Ishikawa (cell line): ENCODE data around the gene KRT12.

Source experiments
- CEBPB ChIP-seq: IDR thresholded peaks from 2 replicates; pipeline ENCODE4 v1.6.1; 2012
- CREB1 ChIP-seq: IDR thresholded peaks from 2 replicates; pipeline ENCODE4 v1.6.1; 2012; ENCODE audit warnings: low read depth
- EGR1 ChIP-seq: IDR thresholded peaks from 2 replicates; pipeline ENCODE4 v1.6.1; 2012
- EP300 ChIP-seq: IDR thresholded peaks from 2 replicates; pipeline ENCODE4 v1.6.1; 2012; ENCODE audit warnings: borderline replicate concordance
- FOXM1 ChIP-seq: IDR thresholded peaks from 2 replicates; pipeline ENCODE4 v1.6.1; 2012; ENCODE audit warnings: low read depth, borderline replicate concordance
- NFIC ChIP-seq: IDR thresholded peaks from 2 replicates; pipeline ENCODE4 v1.6.1; 2012
- RAD21 ChIP-seq: IDR thresholded peaks from 2 replicates; pipeline ENCODE4 v1.6.1; 2012; ENCODE audit warnings: low read depth
- TAF1 ChIP-seq: IDR thresholded peaks from 2 replicates; pipeline ENCODE4 v1.6.1; 2012; ENCODE audit warnings: low read depth, mild to moderate bottlenecking
- TCF12 ChIP-seq: IDR thresholded peaks from 2 replicates; pipeline ENCODE4 v1.6.1; 2012; ENCODE audit warnings: low read depth
- TEAD4 ChIP-seq: IDR thresholded peaks from 2 replicates; pipeline ENCODE4 v1.6.1; 2012
- YY1 ChIP-seq: IDR thresholded peaks from 2 replicates; pipeline ENCODE4 v1.6.1; 2012; ENCODE audit warnings: low read depth
- ZBTB7A ChIP-seq: IDR thresholded peaks from 2 replicates; pipeline ENCODE4 v1.6.1; 2012; ENCODE audit warnings: low read depth
- TF ChIP-seq, protein P1 (sequence below): IDR thresholded peaks from 2 replicates; pipeline ENCODE4 v1.6.1; 2012
- TF ChIP-seq, protein P2 (sequence below): IDR thresholded peaks from 2 replicates; pipeline ENCODE4 v1.6.1; 2012; ENCODE audit warnings: low read depth, mild to moderate bottlenecking
- TF ChIP-seq, protein P3 (sequence below): IDR thresholded peaks from 2 replicates; pipeline ENCODE4 v1.6.1; 2012

KRT12 gene

GRCh38 chr17:40849723-40850122 lies 17.3 kb downstream of the KRT12 start:
- TF ChIP-seq, protein P1, sequence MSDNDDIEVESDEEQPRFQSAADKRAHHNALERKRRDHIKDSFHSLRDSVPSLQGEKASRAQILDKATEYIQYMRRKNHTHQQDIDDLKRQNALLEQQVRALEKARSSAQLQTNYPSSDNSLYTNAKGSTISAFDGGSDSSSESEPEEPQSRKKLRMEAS, result no peak
- TF ChIP-seq EGR1 (no peak), FOXM1 (no peak), TEAD4 (no peak), NFIC (no peak)
- TF ChIP-seq, protein P2, sequence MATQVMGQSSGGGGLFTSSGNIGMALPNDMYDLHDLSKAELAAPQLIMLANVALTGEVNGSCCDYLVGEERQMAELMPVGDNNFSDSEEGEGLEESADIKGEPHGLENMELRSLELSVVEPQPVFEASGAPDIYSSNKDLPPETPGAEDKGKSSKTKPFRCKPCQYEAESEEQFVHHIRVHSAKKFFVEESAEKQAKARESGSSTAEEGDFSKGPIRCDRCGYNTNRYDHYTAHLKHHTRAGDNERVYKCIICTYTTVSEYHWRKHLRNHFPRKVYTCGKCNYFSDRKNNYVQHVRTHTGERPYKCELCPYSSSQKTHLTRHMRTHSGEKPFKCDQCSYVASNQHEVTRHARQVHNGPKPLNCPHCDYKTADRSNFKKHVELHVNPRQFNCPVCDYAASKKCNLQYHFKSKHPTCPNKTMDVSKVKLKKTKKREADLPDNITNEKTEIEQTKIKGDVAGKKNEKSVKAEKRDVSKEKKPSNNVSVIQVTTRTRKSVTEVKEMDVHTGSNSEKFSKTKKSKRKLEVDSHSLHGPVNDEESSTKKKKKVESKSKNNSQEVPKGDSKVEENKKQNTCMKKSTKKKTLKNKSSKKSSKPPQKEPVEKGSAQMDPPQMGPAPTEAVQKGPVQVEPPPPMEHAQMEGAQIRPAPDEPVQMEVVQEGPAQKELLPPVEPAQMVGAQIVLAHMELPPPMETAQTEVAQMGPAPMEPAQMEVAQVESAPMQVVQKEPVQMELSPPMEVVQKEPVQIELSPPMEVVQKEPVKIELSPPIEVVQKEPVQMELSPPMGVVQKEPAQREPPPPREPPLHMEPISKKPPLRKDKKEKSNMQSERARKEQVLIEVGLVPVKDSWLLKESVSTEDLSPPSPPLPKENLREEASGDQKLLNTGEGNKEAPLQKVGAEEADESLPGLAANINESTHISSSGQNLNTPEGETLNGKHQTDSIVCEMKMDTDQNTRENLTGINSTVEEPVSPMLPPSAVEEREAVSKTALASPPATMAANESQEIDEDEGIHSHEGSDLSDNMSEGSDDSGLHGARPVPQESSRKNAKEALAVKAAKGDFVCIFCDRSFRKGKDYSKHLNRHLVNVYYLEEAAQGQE, result no peak
- TF ChIP-seq, protein P3, sequence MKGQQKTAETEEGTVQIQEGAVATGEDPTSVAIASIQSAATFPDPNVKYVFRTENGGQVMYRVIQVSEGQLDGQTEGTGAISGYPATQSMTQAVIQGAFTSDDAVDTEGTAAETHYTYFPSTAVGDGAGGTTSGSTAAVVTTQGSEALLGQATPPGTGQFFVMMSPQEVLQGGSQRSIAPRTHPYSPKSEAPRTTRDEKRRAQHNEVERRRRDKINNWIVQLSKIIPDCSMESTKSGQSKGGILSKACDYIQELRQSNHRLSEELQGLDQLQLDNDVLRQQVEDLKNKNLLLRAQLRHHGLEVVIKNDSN, result no peak

DNA sequence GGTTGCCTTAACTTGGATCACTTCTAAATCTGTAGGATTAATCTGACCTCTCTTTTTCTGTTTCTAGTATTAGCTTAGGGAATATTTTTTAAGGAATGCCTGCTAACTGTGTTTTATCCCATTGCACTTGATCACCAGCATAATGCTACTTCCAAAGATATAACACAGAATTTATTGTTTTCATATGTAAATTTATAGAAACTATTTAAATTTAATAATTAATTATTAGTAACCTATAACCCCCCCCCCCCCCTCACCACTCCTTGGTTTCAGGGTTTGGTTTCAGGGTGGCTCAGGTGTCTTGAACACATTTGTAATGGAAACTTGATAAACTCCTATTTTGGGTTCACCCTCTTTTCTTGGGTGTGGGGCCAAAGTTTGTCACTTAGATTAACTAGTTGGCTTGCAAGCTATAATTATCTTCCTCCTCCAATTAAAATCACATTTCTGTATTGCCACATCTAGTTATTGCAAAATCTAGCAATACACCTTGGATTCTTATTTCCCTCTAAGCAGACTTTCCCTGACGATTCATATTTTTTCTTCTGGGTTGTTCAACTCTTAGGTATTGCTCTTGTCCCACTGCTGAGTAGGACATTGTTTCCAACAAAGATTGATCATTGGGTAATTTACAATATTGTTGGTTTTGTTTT lies 18.3 kb downstream of the KRT12 start:
- TF ChIP-seq TAF1, result no peak
- TF ChIP-seq, protein P2, result no peak
- TF ChIP-seq YY1, result no peak
- no peak for TF ChIP-seq EGR1
- TF ChIP-seq CREB1, result no peak
- TF ChIP-seq, protein P1, result no peak
- no peak for TF ChIP-seq RAD21
- no peak for TF ChIP-seq TCF12
- no peak for TF ChIP-seq CEBPB
- TF ChIP-seq TEAD4, result no peak
- no peak for TF ChIP-seq EP300

DNA sequence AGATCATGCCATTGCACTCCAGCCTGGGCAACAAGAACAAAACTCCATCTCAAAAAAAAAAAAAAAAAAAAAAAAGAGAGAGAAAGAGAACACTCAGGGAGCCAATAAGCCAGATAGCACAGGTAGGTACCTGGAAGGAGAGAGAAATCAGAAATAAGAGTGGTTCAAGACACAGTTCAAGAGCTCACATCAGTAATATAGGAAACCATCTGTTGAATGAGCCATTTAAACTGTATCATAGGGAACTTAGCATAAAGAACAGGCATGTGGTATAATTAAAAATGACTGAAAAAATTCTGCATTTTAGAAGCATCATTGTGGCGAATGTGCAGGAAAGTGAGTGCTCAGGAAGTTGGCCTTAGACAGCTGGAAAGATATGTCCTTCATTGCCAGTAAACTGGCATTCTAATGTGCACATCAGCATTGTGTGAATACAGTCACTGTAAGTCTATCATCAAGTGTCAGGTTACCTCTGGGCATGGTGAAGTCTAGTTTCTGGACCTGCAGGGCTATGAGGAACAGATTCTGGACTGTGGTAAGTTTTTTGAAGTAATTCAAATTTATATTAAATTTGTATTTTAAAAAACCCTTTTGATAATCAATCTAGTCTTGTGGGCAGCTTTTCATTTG lies 20.4 kb downstream of the KRT12 start:
- TF ChIP-seq TCF12, result no peak
- TF ChIP-seq CREB1, result no peak
- TF ChIP-seq TAF1, result no peak
- no peak for TF ChIP-seq EGR1
- no peak for TF ChIP-seq RAD21
- TF ChIP-seq, protein P3, result no peak
- TF ChIP-seq, protein P1, result no peak
- no peak for TF ChIP-seq CEBPB
- TF ChIP-seq, protein P2, result no peak
- no peak for TF ChIP-seq FOXM1
- TF ChIP-seq NFIC, result no peak
- TF ChIP-seq TEAD4, result no peak
- TF ChIP-seq YY1, result no peak
- TF ChIP-seq EP300, result no peak
- TF ChIP-seq ZBTB7A, result no peak

DNA sequence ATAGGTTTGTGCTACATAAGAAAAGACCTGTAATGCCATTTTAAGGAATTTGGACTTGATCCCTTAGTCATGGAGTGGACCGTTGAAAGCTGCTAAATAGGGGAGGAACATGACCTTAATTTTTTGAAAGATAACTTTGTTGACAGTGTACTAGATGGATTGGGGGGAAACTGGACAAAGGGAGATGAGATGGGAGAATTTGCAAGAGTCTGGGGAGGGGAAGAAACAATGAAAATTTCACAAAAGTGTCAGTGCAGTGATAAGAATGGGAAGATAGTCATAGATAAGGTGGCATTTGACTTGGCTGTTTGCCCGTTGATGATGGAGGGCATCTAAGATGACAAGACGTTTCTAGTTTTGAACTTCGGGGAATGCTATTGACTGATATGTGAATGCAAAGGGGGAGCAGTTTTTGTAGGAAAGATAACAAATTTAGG lies 22.3 kb downstream of the KRT12 start:
- no peak for TF ChIP-seq EP300
- no peak for TF ChIP-seq CREB1
- TF ChIP-seq, protein P3, result no peak
- TF ChIP-seq RAD21, result no peak
